NCI-H2107 treated with DMSO at 0.1 percent for 48 hours (cell line): ENCODE data around the gene RBM17.
"Not testable (repeated sequence)": the region's sequence is repeated elsewhere in the genome, so short reads cannot be mapped to it uniquely, and the experiment has no call there.

Source experiments
- DNase-seq: peaks from one replicate; lab custom pipeline; 2025; ENCODE audit not compliant: unreplicated experiment; lab: John Stamatoyannopoulos, UW

The RBM17 gene, protein sequence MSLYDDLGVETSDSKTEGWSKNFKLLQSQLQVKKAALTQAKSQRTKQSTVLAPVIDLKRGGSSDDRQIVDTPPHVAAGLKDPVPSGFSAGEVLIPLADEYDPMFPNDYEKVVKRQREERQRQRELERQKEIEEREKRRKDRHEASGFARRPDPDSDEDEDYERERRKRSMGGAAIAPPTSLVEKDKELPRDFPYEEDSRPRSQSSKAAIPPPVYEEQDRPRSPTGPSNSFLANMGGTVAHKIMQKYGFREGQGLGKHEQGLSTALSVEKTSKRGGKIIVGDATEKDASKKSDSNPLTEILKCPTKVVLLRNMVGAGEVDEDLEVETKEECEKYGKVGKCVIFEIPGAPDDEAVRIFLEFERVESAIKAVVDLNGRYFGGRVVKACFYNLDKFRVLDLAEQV

GRCh38 chr10:6088721-6089333, at the start of gene RBM17:
TSS of gene RBM17 (plus strand) at chr10:6089034. CDS start at chr10:6097066, 8,032 bp downstream.
- peak; percentile 57 for DNase-seq

GRCh38 chr10:6039711-6040110, 49.1 kb upstream of the RBM17 start:
- DNase-seq = no peak

DNA sequence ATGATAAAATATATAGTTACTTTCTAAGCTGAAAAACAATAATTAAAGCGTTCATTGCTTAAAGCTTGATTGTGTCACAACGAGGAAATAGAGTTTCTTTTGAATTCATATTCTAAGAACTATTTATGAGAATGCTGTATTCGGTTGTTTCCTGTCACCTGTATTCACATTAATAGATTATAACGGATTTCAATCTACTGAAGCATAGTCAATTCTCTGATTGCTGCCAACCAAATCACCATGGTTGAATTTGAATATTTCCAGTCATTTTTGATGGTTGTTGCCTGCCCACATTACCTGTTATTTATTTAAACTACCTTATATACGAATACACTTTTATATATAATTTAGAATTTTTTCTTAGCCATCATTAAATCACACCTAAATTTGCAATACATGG, 48.6 kb upstream of the RBM17 start:
- DNase-seq = no peak

GRCh38 chr10:6043377-6043776, 45.5 kb upstream of the RBM17 start:
- not testable (repeated sequence) for DNase-seq

DNA sequence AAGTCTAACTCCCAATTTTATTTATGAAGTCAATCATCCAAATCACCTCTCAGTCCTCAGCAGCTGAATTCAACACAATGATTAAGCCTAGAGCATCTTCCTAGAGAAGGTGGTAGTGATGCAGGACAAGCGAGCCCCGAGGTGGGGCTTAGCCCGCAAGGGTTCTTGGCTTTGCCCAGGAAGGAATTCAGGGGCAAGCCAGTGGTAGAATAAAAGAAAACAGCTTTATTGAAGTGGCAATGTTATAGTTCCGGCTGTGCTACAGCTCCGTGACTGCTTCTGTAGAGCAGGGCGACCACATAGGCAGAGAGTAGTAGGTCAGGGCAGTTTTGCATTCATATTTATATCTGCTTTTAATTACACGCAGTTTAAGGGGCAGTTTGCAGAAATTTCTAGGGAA, 44.8 kb upstream of the RBM17 start:
- no peak for DNase-seq

- no peak for DNase-seq
Observed at GRCh38 chr10:6044751-6045313, 44.0 kb upstream of the RBM17 start.

GRCh38 chr10:6045314-6045848, 43.5 kb upstream of the RBM17 start:
- DNase-seq = no peak

- no peak for DNase-seq
Observed at GRCh38 chr10:6045878-6046772, 42.7 kb upstream of the RBM17 start.

- DNase-seq = no peak
Observed at GRCh38 chr10:6046773-6047611, 41.8 kb upstream of the RBM17 start.

DNA sequence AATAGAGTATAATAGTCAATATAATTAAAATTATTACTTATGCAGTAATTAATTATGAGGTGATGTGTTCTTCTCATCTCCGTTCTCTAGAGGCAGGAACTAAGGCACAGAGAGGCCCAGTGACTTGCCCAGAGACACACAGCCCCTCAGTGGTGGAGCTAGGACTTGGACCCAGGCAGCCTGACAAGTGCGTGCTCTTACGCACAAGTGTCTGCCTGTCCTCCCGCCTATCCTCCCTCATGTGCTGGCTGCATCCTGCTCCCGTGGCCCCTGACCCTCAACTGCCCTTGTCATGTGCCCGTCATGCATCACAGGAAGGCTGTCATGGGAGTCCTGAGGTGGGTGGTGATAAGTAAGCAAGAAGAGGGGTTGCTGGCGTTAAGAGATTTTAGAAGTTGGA, 41.0 kb upstream of the RBM17 start:
- no peak for DNase-seq

DNA sequence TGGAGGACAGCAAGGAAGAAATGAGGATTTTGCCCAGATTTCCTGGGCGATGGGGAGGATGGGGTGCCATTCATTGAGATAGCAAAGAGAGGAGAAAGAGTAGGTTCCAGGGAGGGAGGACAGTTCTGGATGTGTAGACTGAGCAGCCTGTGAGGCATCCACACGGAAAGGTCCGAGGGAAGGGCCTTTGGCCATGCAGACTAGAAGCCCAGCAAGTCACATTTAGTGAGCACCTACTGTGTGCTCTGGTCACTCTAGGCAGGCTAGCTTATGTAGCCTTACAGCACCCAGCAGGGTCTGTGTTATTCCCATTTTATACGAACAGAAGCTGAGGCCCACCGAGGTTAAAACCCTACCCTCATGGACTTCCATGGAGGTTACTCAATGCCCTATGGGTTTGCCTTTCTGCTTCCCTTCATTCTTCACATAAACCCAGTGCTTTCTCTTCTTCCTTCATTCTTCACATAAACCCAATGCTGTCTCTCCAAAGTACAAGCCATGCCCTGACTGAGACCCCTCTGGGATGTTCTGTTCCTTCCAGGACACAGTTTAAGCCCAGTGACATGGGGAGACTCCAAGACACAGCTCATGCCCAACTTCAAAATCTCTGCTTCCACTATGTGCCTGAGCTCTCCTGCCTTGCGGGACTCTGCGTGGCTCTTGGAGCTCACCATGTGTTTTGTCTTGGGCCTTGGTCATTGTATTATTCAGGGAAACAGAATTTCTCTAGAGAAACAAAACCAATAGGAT, 40.4 kb upstream of the RBM17 start:
- no peak for DNase-seq

GRCh38 chr10:6049031-6049400, 39.8 kb upstream of the RBM17 start:
- no peak for DNase-seq

DNA sequence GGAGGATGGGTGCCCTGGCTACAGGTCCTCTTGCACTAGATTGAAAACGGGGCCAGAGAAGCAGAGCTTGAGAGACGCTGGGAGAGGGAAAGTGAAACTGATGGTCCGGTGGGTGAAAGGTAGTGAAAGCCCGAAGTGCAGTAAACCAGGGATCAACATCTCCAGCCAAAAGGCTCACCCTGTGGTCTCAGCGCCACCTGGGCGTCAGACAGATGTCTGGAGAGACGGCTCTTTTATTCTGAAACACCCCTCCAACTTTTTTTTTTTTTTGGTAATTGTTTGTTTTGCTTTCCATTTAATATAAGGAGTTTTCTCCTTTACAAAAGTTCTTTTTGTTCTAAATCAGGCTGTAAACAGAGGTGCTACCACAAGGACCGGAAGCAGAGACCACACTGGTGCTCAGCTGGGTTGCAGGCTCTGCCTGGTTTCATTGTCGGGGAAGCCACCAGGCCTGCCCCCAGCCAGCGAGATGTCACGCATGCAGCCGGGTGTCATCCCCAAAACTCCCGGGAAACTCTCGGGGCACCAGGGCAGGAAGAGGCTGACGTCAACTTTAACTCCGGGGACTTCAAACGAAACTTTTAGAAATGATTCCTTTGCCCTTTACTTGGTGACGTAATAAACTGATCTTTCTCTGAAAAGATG, 37.9 kb upstream of the RBM17 start:
- peak; percentile 33 for DNase-seq

DNA sequence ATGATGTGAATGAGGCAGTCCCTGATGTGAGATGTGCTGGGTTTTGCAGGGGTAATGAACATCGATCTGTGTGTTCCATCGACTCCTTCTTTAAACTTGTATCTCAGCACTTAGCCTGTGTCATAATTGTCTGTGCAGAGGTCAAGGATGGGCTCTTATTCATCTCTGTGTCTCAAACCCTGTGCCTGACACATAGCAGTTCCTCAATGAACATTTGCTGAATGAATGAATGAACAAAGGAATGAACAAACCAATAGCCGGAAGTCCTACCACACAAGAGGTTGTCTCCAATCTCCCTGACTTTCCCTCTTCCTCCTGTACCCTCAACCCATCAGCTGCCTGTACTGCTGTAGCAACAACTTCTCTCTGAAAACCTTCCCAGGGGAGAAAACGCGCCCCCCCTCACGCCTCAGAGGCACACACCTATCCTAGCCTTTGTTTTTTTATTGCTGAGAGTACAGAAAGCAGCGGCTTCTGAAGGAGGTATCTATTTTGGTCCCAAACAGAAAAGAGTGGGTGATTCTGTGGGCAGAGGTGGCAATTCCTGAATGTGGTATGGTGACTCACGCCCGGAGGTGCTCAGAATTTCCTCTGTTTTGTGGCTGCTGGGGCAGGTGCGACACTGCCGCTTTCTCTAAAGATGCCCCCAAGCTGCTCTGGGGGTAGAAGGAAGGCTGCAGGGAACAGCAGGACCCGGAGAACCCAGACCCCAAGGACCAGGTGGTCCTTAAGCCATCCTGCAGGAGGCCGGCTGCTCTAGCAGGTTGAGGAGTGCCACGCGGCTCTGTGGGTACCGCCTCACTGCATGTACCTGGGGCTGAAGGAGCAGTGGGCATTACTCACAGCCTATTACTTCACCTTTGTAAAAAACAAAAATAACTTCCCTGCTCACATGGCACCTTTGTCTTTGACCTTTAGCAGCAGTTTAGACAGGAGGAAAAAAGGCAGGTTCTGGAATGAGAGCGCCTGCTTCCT, 36.3 kb upstream of the RBM17 start:
- DNase-seq = peak; percentile 35

- DNase-seq = no peak
Observed at GRCh38 chr10:6053303-6053702, 35.5 kb upstream of the RBM17 start.

GRCh38 chr10:6053816-6054631, 34.8 kb upstream of the RBM17 start:
- DNase-seq = no peak

DNA sequence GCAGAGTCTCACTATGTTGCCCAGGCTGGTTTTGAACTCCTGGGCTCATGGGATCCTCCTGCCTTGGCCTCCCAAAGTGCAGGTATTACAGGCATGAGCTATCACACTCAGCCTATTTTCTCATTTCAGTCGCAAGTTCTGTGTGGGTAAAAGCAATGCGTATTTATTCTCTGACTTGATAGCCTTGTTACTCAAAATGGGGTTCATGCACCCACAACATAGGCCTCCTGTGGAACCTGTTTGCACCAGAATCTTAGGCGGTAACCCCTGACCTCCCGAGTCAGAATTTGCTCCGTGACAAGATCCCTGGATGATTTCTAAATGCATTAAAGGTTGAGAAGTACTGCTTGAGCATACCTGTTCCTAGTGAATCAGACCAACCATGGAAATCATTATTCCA, 34.0 kb upstream of the RBM17 start:
- no peak for DNase-seq
